ENCODE results near the gene HBG1. TPM values are rescaled to one million over a fixed set of nuclear protein-coding genes. Genes with fewer than 3 reads are reported as not detected.

HBG1 gene
- polyA plus RNA-seq, 1 donor (not counting 4 experiments of a cell fraction or from before 2014, with no cell fraction given), result 0.30 TPM

GRCh38 chr11:5235364-5236095 is 14.1 kb downstream of the HBG1 start:
- Histone ChIP-seq H3K4me2 (ENCODE audit: control insufficient read depth, extremely low read depth, insufficient read depth, low read depth, low read length) (no peak overlapping the region), H3K27ac (ENCODE audit: control insufficient read depth, insufficient read depth, low read length) (no peak overlapping the region), H2AFZ (ENCODE audit: control insufficient read depth, low read length) (no peak overlapping the region), H3K9ac (ENCODE audit: control insufficient read depth, extremely low read depth, insufficient read depth, low read length) (no peak overlapping the region), H3K9me1 (ENCODE audit: control insufficient read depth, extremely low read depth, insufficient read depth, low read length) (no peaks in the 10 kb centered on the region), H3K27me3 (ENCODE audit: control insufficient read depth, extremely low read depth, insufficient read depth, low read length) (no peaks in the 10 kb centered on the region), H3K36me3 (ENCODE audit: control insufficient read depth in 2 of 2, extremely low read depth in 1 of 2, insufficient read depth in 2 of 2, low read length in 2 of 2) (no peaks in the 10 kb centered on the region), H4K20me1 (ENCODE audit: control insufficient read depth, extremely low read depth, insufficient read depth, low read length) (no peaks in the 10 kb centered on the region), H3K79me2 (ENCODE audit: control insufficient read depth, insufficient read depth, low read length) (no peaks in the 10 kb centered on the region), H3K4me3 (ENCODE audit: control insufficient read depth in 2 of 3, extremely low read depth in 1 of 3, insufficient read depth in 2 of 3, low read depth in 1 of 3, low read length in 3 of 3) (no peak overlapping the region), H3K9me3 (ENCODE audit: control insufficient read depth, low read depth, low read length) (no peaks in the 10 kb centered on the region), H3K4me1 (ENCODE audit: control insufficient read depth, extremely low read depth, insufficient read depth, low read length) (no peaks in the 10 kb centered on the region)
- dilution Hi-C loops (cut with MboI; ENCODE audit: extremely low pct_ligation_motif_present, low sequenced_read_pairs), result no loop called here
- DNase-seq (ENCODE audit: low read depth, low spot score), result no peak
- FAIRE-seq, result no peak
- no peak for TF ChIP-seq CTCF (optimal IDR thresholded peaks at IDR 0.05 in 1 of 3, IDR thresholded peaks at IDR 0.05 in 1 of 3, conservative IDR thresholded peaks at IDR 0.05 in 1 of 3; ENCODE audit: extremely low read depth in 1 of 3, insufficient read depth in 2 of 3, low read length in 3 of 3)
- TF ChIP-seq EZH2 (IDR thresholded peaks at IDR 0.05; ENCODE audit: low read length), result no peak

- H3K4me2 ChIP-seq (ENCODE audit: control insufficient read depth, extremely low read depth, insufficient read depth, low read depth, low read length), result no peak within 1 kb of the TSS
- dilution Hi-C loops (cut with MboI; ENCODE audit: extremely low pct_ligation_motif_present, low sequenced_read_pairs), result no loop called here
- DNase-seq (ENCODE audit: low read depth, low spot score) (no peak), FAIRE-seq (no peak)
- H3K4me1 ChIP-seq (ENCODE audit: control insufficient read depth, extremely low read depth, insufficient read depth, low read length), result no peaks in the 10 kb centered on the region
- H3K9ac ChIP-seq (ENCODE audit: control insufficient read depth, extremely low read depth, insufficient read depth, low read length), result no peak within 1 kb of the TSS
- H4K20me1 ChIP-seq (ENCODE audit: control insufficient read depth, extremely low read depth, insufficient read depth, low read length), result no peaks in the 10 kb centered on the region
- no peaks in the 10 kb centered on the region for H3K9me3 ChIP-seq (ENCODE audit: control insufficient read depth, low read depth, low read length)
- no peak within 1 kb of the TSS for H3K27ac ChIP-seq (ENCODE audit: control insufficient read depth, insufficient read depth, low read length)
- no peaks in the 10 kb centered on the region for H3K9me1 ChIP-seq (ENCODE audit: control insufficient read depth, extremely low read depth, insufficient read depth, low read length)
- no peak within 1 kb of the TSS for H3K4me3 ChIP-seq (ENCODE audit: control insufficient read depth in 2 of 3, extremely low read depth in 1 of 3, insufficient read depth in 2 of 3, low read depth in 1 of 3, low read length in 3 of 3)
- H2AFZ ChIP-seq (ENCODE audit: control insufficient read depth, low read length), result no peak within 1 kb of the TSS
- TF ChIP-seq EZH2 (IDR thresholded peaks at IDR 0.05; ENCODE audit: low read length) (no peak), CTCF (optimal IDR thresholded peaks at IDR 0.05 in 1 of 3, IDR thresholded peaks at IDR 0.05 in 1 of 3, conservative IDR thresholded peaks at IDR 0.05 in 1 of 3; ENCODE audit: extremely low read depth in 1 of 3, insufficient read depth in 2 of 3, low read length in 3 of 3) (no peak)
- no peaks in the 10 kb centered on the region for H3K36me3 ChIP-seq (ENCODE audit: control insufficient read depth in 2 of 2, extremely low read depth in 1 of 2, insufficient read depth in 2 of 2, low read length in 2 of 2)
- no peaks in the 10 kb centered on the region for H3K79me2 ChIP-seq (ENCODE audit: control insufficient read depth, insufficient read depth, low read length)
- H3K27me3 ChIP-seq (ENCODE audit: control insufficient read depth, extremely low read depth, insufficient read depth, low read length), result no peaks in the 10 kb centered on the region
Observed at GRCh38 chr11:5234381-5234834, 15.2 kb downstream of the HBG1 start, which contains the start of gene HBD. Gene HBD (minus strand): TSS chr11:5234483. CDS start chr11:5234433, 50 bp downstream.
